Neuronal stem cell (in vitro differentiated cells): ENCODE results near the gene PFKFB3.

Experiments used
- DNase-seq: peaks from one replicate; pipeline ENCODE4 v3.0.0-alpha.2; 2013; ENCODE audit warnings: low spot score
- H2AFZ ChIP-seq: one replicate; pipeline ENCODE4 v1.6.1; 2013; ENCODE audit warnings: mild to moderate bottlenecking, low read length, inconsistent platforms
- H2AK5ac ChIP-seq: 2 replicates; pipeline ENCODE4 v1.6.1; 2013; ENCODE audit warnings: low read depth, mild to moderate bottlenecking, inconsistent platforms, low read length, moderate library complexity, mixed read lengths
- H2BK120ac ChIP-seq: 2 replicates; pipeline ENCODE4 v1.6.1; 2013; ENCODE audit warnings: low read depth, mild to moderate bottlenecking, inconsistent platforms, low read length, moderate library complexity, mixed read lengths
- H2BK12ac ChIP-seq: one replicate; pipeline ENCODE4 v1.6.1; 2013; ENCODE audit warnings: low read length, inconsistent platforms
- H2BK15ac ChIP-seq: 2 replicates; pipeline ENCODE4 v1.6.1; 2013; ENCODE audit warnings: mild to moderate bottlenecking, low read length, inconsistent platforms, mixed read lengths
- H2BK5ac ChIP-seq: one replicate; pipeline ENCODE4 v1.6.1; 2013; ENCODE audit warnings: inconsistent platforms, mild to moderate bottlenecking, low read length, moderate library complexity
- H3K14ac ChIP-seq: one replicate; pipeline ENCODE4 v1.6.1; 2013; ENCODE audit warnings: low read length, inconsistent platforms
- H3K18ac ChIP-seq: 2 replicates; pipeline ENCODE4 v1.6.1; 2013; ENCODE audit warnings: low read length, inconsistent platforms
- H3K23ac ChIP-seq: 2 replicates; pipeline ENCODE4 v1.6.1; 2013; ENCODE audit warnings: low read depth, mild to moderate bottlenecking, mixed read lengths, low read length, inconsistent platforms; ENCODE audit not compliant: poor library complexity
- H3K27ac ChIP-seq: replicated peaks from 3 replicates; pipeline ENCODE4 v1.5.1; 2013; ENCODE audit warnings: low read length, inconsistent platforms
- H3K27me3 ChIP-seq, 3 experiments: 2 replicates each; pipeline ENCODE4 v1.6.1; 2013; ENCODE audit warnings: low read length in 3 of 3, mild to moderate bottlenecking in 2 of 3, inconsistent platforms in 1 of 3, low read depth in 1 of 3, mixed read lengths in 1 of 3, moderate library complexity in 1 of 3; ENCODE audit not compliant: control insufficient read depth in 3 of 3, insufficient read depth in 3 of 3
- H3K36me3 ChIP-seq, 2 donors: replicated peaks in 1 of 2; 2 replicates each; pipeline ENCODE4 v1.6.1; 2013; ENCODE audit warnings: low read length in 2 of 2; ENCODE audit not compliant: control insufficient read depth in 2 of 2, insufficient read depth in 2 of 2
- H3K4ac ChIP-seq: 2 replicates; pipeline ENCODE4 v1.6.1; 2013; ENCODE audit warnings: inconsistent platforms, mild to moderate bottlenecking, low read length, moderate library complexity
- H3K4me1 ChIP-seq, 2 donors: 1 replicate in 1 of 2; 2 replicates in 1 of 2; pipeline ENCODE4 v1.6.1; 2013; ENCODE audit warnings: low read length in 2 of 2, low read depth in 1 of 2; ENCODE audit not compliant: control insufficient read depth in 2 of 2, insufficient read depth in 1 of 2
- H3K4me2 ChIP-seq: one replicate; pipeline ENCODE4 v1.6.1; 2013; ENCODE audit warnings: mild to moderate bottlenecking, low read length, inconsistent platforms; ENCODE audit not compliant: insufficient read depth, poor library complexity, severe bottlenecking
- H3K4me3 ChIP-seq, 2 donors: 2 replicates each; pipeline ENCODE4 v1.5.1; 2013; ENCODE audit warnings: low read length in 2 of 2, mild to moderate bottlenecking in 2 of 2, inconsistent platforms in 1 of 2, moderate library complexity in 1 of 2
- H3K79me1 ChIP-seq: one replicate; pipeline ENCODE4 v1.6.1; 2013; ENCODE audit warnings: low read depth, mild to moderate bottlenecking, inconsistent platforms, low read length, moderate library complexity
- H3K9ac ChIP-seq: one replicate; pipeline ENCODE4 v1.6.1; 2013; ENCODE audit warnings: mild to moderate bottlenecking, low read depth, low read length, inconsistent platforms; ENCODE audit not compliant: poor library complexity
- H3K9me3 ChIP-seq, 2 donors: replicated peaks in 1 of 2; 2 replicates each; pipeline versions ENCODE3 to v1.6.1; 2013; ENCODE audit warnings: low read length in 2 of 2, mild to moderate bottlenecking in 2 of 2, inconsistent platforms in 1 of 2, low read depth in 1 of 2, mixed read lengths in 1 of 2, moderate library complexity in 1 of 2; ENCODE audit not compliant: control insufficient read depth in 2 of 2, insufficient read depth in 1 of 2
- H4K8ac ChIP-seq: one replicate; pipeline ENCODE4 v1.6.1; 2013; ENCODE audit warnings: low read depth, mild to moderate bottlenecking, inconsistent platforms, low read length, moderate library complexity
- H4K91ac ChIP-seq: one replicate; pipeline ENCODE4 v1.6.1; 2013; ENCODE audit warnings: low read length, low read depth, mild to moderate bottlenecking, inconsistent platforms; ENCODE audit not compliant: poor library complexity
- WGBS, 2 donors: extraction: QIAGEN DNeasy Blood & Tissue Kit; methylation state at CpG; one replicate each; pipeline ENCODE4 v1.1.7; 2013; ENCODE audit warnings: missing lambda C conversion rate in 2 of 2, mixed read lengths in 1 of 2; ENCODE audit not compliant: insufficient read length in 2 of 2, insufficient replicate concordance in 1 of 2; ENCODE audit errors: extremely low coverage in 2 of 2; 5-methylcytosine and 5-hydroxymethylcytosine counted together

PFKFB3 gene

GRCh38 chr10:6240254-6240653 is 37.5 kb downstream of the PFKFB3 start:
- no peak overlapping the region for H3K18ac ChIP-seq
- H3K23ac ChIP-seq = no peak overlapping the region
- DNase-seq = no peak
- WGBS, 2 donors = no CpG with 5 or more reads among the region's 16 CpGs
- H3K79me1 ChIP-seq = no peaks in the 10 kb centered on the region
- H2AFZ ChIP-seq = no peak overlapping the region
- no peaks in the 10 kb centered on the region for H3K9me3 ChIP-seq
- no peak overlapping the region for H3K4me3 ChIP-seq
- H3K4me2 ChIP-seq = no peak overlapping the region
- no peak overlapping the region for H3K14ac ChIP-seq
- H3K9ac ChIP-seq = no peak overlapping the region
- H2AK5ac ChIP-seq = no peak overlapping the region
- H3K4ac ChIP-seq = no peak overlapping the region
- H2BK15ac ChIP-seq = no peak overlapping the region
- H2BK12ac ChIP-seq = no peak overlapping the region
- peaks cover 1 to 4% of the 10 kb centered on the region in 2 donors for H3K36me3 ChIP-seq
- no peak overlapping the region for H2BK5ac ChIP-seq
- H3K4me1 ChIP-seq = no peaks in the 10 kb centered on the region
- no peak overlapping the region for H4K8ac ChIP-seq
- no peak overlapping the region for H2BK120ac ChIP-seq
- no peak overlapping the region for H4K91ac ChIP-seq
- H3K27ac ChIP-seq = no peak overlapping the region
- no peaks in the 10 kb centered on the region for H3K27me3 ChIP-seq

DNA sequence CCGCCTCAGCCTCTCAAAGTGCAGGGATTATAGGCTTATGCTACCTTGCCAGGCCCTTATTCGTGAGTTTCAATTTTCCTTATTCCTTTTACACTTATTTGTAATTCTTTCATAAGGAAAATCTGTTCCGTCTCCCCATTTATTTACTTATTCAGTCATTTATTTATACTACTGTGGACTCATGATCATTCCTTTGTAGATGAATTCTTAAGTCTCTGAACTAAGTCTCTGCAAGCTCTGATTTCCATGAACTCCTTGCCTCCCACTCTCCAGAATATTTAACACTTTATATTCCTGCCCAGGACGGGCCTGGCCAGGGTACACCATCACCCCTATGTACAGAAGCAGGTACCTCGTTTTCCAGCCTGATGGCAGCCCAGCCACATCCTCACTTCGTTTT is 39.4 kb downstream of the PFKFB3 start:
- Histone ChIP-seq H4K8ac (no peak overlapping the region), H2BK12ac (no peak overlapping the region), H3K9me3 (no peaks in the 10 kb centered on the region), H3K4ac (no peak overlapping the region), H3K4me2 (no peak overlapping the region), H3K36me3 (no peaks in the 10 kb centered on the region), H4K91ac (no peak overlapping the region), H2BK15ac (no peak overlapping the region), H2AFZ (no peak overlapping the region), H2BK120ac (no peak overlapping the region), H3K18ac (no peak overlapping the region), H2BK5ac (no peak overlapping the region), H3K4me3 (no peak overlapping the region), H3K79me1 (no peaks in the 10 kb centered on the region), H2AK5ac (no peak overlapping the region), H3K4me1 (peaks cover 3% of the 10 kb centered on the region in 2 donors), H3K9ac (no peak overlapping the region), H3K27ac (no peak overlapping the region), H3K14ac (no peak overlapping the region), H3K27me3 (no peaks in the 10 kb centered on the region), H3K23ac (no peak overlapping the region)
- no CpG with 5 or more reads among the region's 6 CpGs for WGBS, 2 donors
- no peak for DNase-seq

DNA sequence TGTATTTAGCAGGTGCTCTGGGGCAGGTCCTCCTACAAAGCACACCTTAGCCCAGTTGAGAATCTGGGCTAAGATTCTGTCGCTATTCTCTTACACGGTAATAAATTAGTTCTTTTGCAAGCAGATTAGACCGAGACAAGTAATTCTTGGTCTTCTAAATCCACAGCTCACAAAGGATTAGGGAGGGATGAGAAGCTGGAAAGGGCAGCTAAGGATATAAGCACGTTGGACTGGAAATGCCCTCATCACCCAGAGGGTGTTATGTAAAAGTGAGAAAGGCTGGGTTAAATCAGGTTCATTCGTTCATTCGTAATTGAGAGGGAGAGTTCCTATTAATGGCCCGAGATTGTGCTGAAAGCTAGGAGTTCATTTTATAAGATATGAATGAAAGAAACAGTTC is 41.8 kb downstream of the PFKFB3 start:
- Histone ChIP-seq H3K4me3 (no peak overlapping the region), H3K23ac (no peak overlapping the region), H2BK12ac (no peak overlapping the region), H3K27me3 (no peaks in the 10 kb centered on the region), H3K36me3 (no peaks in the 10 kb centered on the region), H3K79me1 (no peaks in the 10 kb centered on the region), H4K91ac (no peak overlapping the region), H3K4me2 (no peak overlapping the region), H2AFZ (no peak overlapping the region), H2AK5ac (no peak overlapping the region), H3K9ac (no peak overlapping the region), H3K18ac (no peak overlapping the region), H4K8ac (no peak overlapping the region), H2BK15ac (no peak overlapping the region), H2BK120ac (no peak overlapping the region), H3K4ac (no peak overlapping the region), H3K27ac (no peak overlapping the region), H3K4me1 (peaks cover 4 to 7% of the 10 kb centered on the region in 2 donors), H3K14ac (no peak overlapping the region), H2BK5ac (no peak overlapping the region), H3K9me3 (no peaks in the 10 kb centered on the region)
- no peak for DNase-seq
- WGBS, 2 donors = no CpG with 5 or more reads among the region's 7 CpGs

DNA sequence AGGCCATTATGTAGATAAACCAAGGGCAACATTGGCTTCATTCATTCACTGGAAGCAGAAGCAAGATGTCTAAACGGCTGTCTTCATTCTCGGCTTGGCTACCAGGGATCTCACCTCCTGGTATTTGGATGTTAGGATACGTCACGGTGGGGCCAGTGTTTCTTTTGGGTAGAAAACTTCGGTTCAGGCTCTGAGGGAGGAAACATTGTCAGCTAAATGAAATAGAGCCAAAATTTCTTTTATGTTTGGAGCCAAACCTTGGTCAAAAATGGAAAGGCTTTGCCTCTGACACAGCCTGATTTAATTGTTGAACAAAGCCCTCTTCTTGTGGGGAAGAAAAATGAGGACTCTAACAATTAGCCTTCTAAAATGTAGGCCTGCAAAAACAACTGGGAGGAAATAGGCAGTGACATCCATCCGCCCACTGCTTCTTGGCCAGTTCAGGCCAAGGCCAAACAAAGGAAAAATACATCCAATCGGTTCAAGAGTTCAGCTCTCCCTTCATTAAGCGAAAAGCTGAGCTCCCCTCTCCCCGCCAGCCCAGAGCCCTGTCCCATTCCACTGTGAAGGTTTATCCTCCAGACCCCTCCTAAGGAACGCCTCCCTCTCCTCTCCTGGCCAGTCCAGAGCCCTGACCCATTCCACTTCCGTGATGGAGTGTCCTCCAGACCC is 44.4 kb downstream of the PFKFB3 start:
- Histone ChIP-seq H2AFZ (peak overlapping the region; percentile 51), H2BK120ac (no peak overlapping the region), H3K36me3 (no peaks in the 10 kb centered on the region), H3K9ac (no peak overlapping the region), H4K91ac (no peak overlapping the region), H3K18ac (no peak overlapping the region), H3K4me1 (peaks cover 4 to 7% of the 10 kb centered on the region in 2 donors), H3K27ac (no peak overlapping the region), H3K14ac (no peak overlapping the region), H3K79me1 (no peaks in the 10 kb centered on the region), H2AK5ac (no peak overlapping the region), H3K9me3 (no peaks in the 10 kb centered on the region), H3K23ac (no peak overlapping the region), H2BK15ac (no peak overlapping the region), H3K27me3 (no peaks in the 10 kb centered on the region), H3K4ac (no peak overlapping the region), H4K8ac (no peak overlapping the region), H2BK12ac (no peak overlapping the region), H2BK5ac (no peak overlapping the region), H3K4me2 (no peak overlapping the region), H3K4me3 (no peak overlapping the region)
- WGBS, 2 donors = no CpG with 5 or more reads among the region's 11 CpGs
- no peak for DNase-seq
